CD1c-positive myeloid dendritic cell (primary cell): ENCODE results near the gene GLT1D1.
"Not testable (repeated sequence)": the region's sequence is repeated elsewhere in the genome, so short reads cannot be mapped to it uniquely, and the experiment has no call there.

Experiments
- DNase-seq: peaks from one replicate; pipeline ENCODE4 v3.0.0-alpha.2; 2016; ENCODE audit errors: extremely low spot score

Gene GLT1D1

GRCh38 chr12:128852885-128853599, at the start of gene GLT1D1:
TSS of gene GLT1D1 (plus strand) at chr12:128853478. CDS start at chr12:128853582, 104 bp downstream.
- DNase-seq, result no peak

- DNase-seq, result no peak
These were observed 49.5 kb upstream of the GLT1D1 start for GRCh38 chr12:128803788-128804187.

- no peak for DNase-seq
These were observed 48.5 kb upstream of the GLT1D1 start for GRCh38 chr12:128804762-128805161.

- not testable (repeated sequence) for DNase-seq
These were observed 47.9 kb upstream of the GLT1D1 start for GRCh38 chr12:128805406-128805805.

- no peak for DNase-seq
These were observed 46.7 kb upstream of the GLT1D1 start for GRCh38 chr12:128806573-128806972.

GRCh38 chr12:128807161-128807724, 46.0 kb upstream of the GLT1D1 start:
- DNase-seq, result peak; percentile 91

GRCh38 chr12:128808651-128809050, 44.6 kb upstream of the GLT1D1 start:
- no peak for DNase-seq

- peak; percentile 72 for DNase-seq
These were observed 42.8 kb upstream of the GLT1D1 start for GRCh38 chr12:128810182-128811127.

GRCh38 chr12:128811806-128812205, 41.5 kb upstream of the GLT1D1 start:
- DNase-seq, result peak; percentile 43

GRCh38 chr12:128813392-128813791, 39.9 kb upstream of the GLT1D1 start:
- DNase-seq, result no peak

- DNase-seq, result no peak
These were observed 39.4 kb upstream of the GLT1D1 start for GRCh38 chr12:128813883-128814282.

GRCh38 chr12:128814411-128815261, 38.6 kb upstream of the GLT1D1 start:
- no peak for DNase-seq

- DNase-seq, result no peak
These were observed 37.3 kb upstream of the GLT1D1 start for GRCh38 chr12:128815779-128816642.

- no peak for DNase-seq
These were observed 36.7 kb upstream of the GLT1D1 start for GRCh38 chr12:128816643-128816920.

- DNase-seq, result peak; percentile 55
These were observed 35.9 kb upstream of the GLT1D1 start for GRCh38 chr12:128817111-128818015.

GRCh38 chr12:128818065-128819022, 34.9 kb upstream of the GLT1D1 start:
- peak; percentile 39 for DNase-seq

GRCh38 chr12:128819293-128820144, 33.8 kb upstream of the GLT1D1 start:
- DNase-seq, result no peak

GRCh38 chr12:128820253-128820652, 33.0 kb upstream of the GLT1D1 start:
- no peak for DNase-seq
